Hematopoietic multipotent progenitor cell treated with erythropoietin and hydrocortisone succinate and interleukin-3 and kit ligand, for 15 days (in vitro differentiated cells): Measurements from ENCODE around the gene RBSN.
"Not testable (repeated sequence)": the region's sequence is repeated elsewhere in the genome, so short reads cannot be mapped to it uniquely, and the experiment has no call there.

Experiments
- DNase-seq: peaks from one replicate; pipeline ENCODE4 v3.0.0-alpha.2; 2015; ENCODE audit warnings: low spot score

The RBSN gene

GRCh38 chr3:15098503-15099363 is at the start of gene RBSN:
RBSN (minus strand) TSS chr3:15099148; CDS start chr3:15096120, 3,028 bp downstream.
- DNase-seq = peak; percentile 94

- no peak for DNase-seq
These were observed 49.7 kb upstream of the RBSN start for GRCh38 chr3:15148614-15149013.

GRCh38 chr3:15136885-15137284 is 37.9 kb upstream of the RBSN start:
- not testable (repeated sequence) for DNase-seq

GRCh38 chr3:15134968-15135367 is 36.0 kb upstream of the RBSN start:
- DNase-seq = not testable (repeated sequence)

- DNase-seq = not testable (repeated sequence)
These were observed 29.5 kb upstream of the RBSN start for GRCh38 chr3:15128403-15128802.

GRCh38 chr3:15126975-15127374 is 28.0 kb upstream of the RBSN start:
- DNase-seq = not testable (repeated sequence)

- DNase-seq = no peak
These were observed 23.4 kb upstream of the RBSN start for GRCh38 chr3:15122398-15122797.

GRCh38 chr3:15121936-15122335 is 23.0 kb upstream of the RBSN start:
- DNase-seq = no peak

- DNase-seq = no peak
These were observed 22.0 kb upstream of the RBSN start for GRCh38 chr3:15120986-15121385.

- DNase-seq = no peak
These were observed 18.1 kb upstream of the RBSN start for GRCh38 chr3:15117011-15117410.

GRCh38 chr3:15116032-15116669 is 17.2 kb upstream of the RBSN start:
- DNase-seq = no peak

GRCh38 chr3:15114466-15115358 is 15.8 kb upstream of the RBSN start:
- no peak for DNase-seq

- no peak for DNase-seq
These were observed 14.9 kb upstream of the RBSN start for GRCh38 chr3:15113884-15114283.

GRCh38 chr3:15113471-15113870 is 14.5 kb upstream of the RBSN start:
- DNase-seq = no peak

- no peak for DNase-seq
These were observed 13.1 kb upstream of the RBSN start for GRCh38 chr3:15112011-15112410.

- DNase-seq = no peak
These were observed 11.3 kb upstream of the RBSN start for GRCh38 chr3:15110206-15110605.

GRCh38 chr3:15108869-15109268 is 9.9 kb upstream of the RBSN start:
- DNase-seq = no peak

- peak; percentile 81 for DNase-seq
These were observed 9.2 kb upstream of the RBSN start for GRCh38 chr3:15108082-15108545.

- no peak for DNase-seq
These were observed 8.4 kb upstream of the RBSN start for GRCh38 chr3:15107075-15107947.

- DNase-seq = no peak
These were observed 3.9 kb upstream of the RBSN start for GRCh38 chr3:15102836-15103235.

- no peak for DNase-seq
These were observed 3.3 kb upstream of the RBSN start for GRCh38 chr3:15102256-15102655.
